Activated T-helper 1 cell treated with anti-CD3 and anti-CD28 coated beads, Interleukin-2, amount 50 U/mL, for 16 hours (primary cell): ENCODE data around the gene BAX.
A peak's percentile ranks its signal among the peaks of the same experiment; 100 is the strongest.

Experiments
- DNase-seq, 2 donors: peaks; one replicate each; pipeline ENCODE4 v3.0.0-alpha.2; 2020; ENCODE audit warnings: low read depth in 1 of 2, low spot score in 1 of 2

BAX gene

GRCh38 chr19:48962029-48962848, 7.6 kb downstream of the BAX start:
- no peak for DNase-seq

GRCh38 chr19:48962849-48963165, 8.1 kb downstream of the BAX start:
- DNase-seq = no peak

- peak; percentile 34 to 48 for DNase-seq
Measured at GRCh38 chr19:48963371-48964204, 8.9 kb downstream of the BAX start.

GRCh38 chr19:48964205-48965039, 9.7 kb downstream of the BAX start:
- no peak for DNase-seq

- peak; percentile 73 to 81 for DNase-seq
Measured at GRCh38 chr19:48965040-48965805, 10.5 kb downstream of the BAX start, which contains the start of gene FTL. TSS of gene FTL (plus strand) at chr19:48965309. CDS start at chr19:48965508, 199 bp downstream.

GRCh38 chr19:48965806-48966540, 11.3 kb downstream of the BAX start:
- peak; percentile 76 to 78 for DNase-seq

- DNase-seq = no peak
Measured at GRCh38 chr19:48966541-48967345, 12.1 kb downstream of the BAX start.

- DNase-seq = no peak
Measured at GRCh38 chr19:48967346-48968178, 12.9 kb downstream of the BAX start.

GRCh38 chr19:48968179-48968661, 13.5 kb downstream of the BAX start:
- DNase-seq = no peak

GRCh38 chr19:48968813-48969218, 14.1 kb downstream of the BAX start:
- no peak for DNase-seq

GRCh38 chr19:48969276-48970138, 14.8 kb downstream of the BAX start:
- no peak for DNase-seq

GRCh38 chr19:48970139-48970766, 15.6 kb downstream of the BAX start:
- no peak for DNase-seq

GRCh38 chr19:48970923-48971395, 16.3 kb downstream of the BAX start:
- peak; percentile 62 to 73 for DNase-seq

GRCh38 chr19:48975947-48976847, 21.5 kb downstream of the BAX start:
- no peak for DNase-seq

GRCh38 chr19:48977061-48977460, 22.4 kb downstream of the BAX start:
- DNase-seq = no peak
